Smooth muscle cell (in vitro differentiated cells): ENCODE results near the gene VWA8. TPM values are rescaled to one million over a fixed set of nuclear protein-coding genes. Genes with fewer than 3 reads are reported as not detected.
A peak's percentile ranks its signal among the peaks of the same experiment; 100 is the strongest.

ENCODE experiments used
- DNase-seq: peaks from one replicate; lab custom pipeline; 2025; ENCODE audit not compliant: unreplicated experiment; lab: John Stamatoyannopoulos, UW
- H2AFZ ChIP-seq: fragments of 200-600 bp; sonication (generic); 2 replicates; pipeline ENCODE4 v1.6.0; 2016; ENCODE audit warnings: antibody characterized with exemption, low read depth, mild to moderate bottlenecking
- H3F3A ChIP-seq: fragments of 200-600 bp; sonication (generic); 2 replicates; pipeline ENCODE4 v1.6.0; 2017; ENCODE audit warnings: antibody characterized with exemption, low read depth
- H3K27ac ChIP-seq: fragments of 200-600 bp; sonication (generic); 2 replicates; pipeline ENCODE4 v1.5.1; 2016; ENCODE audit warnings: low read depth, mild to moderate bottlenecking
- H3K27me3 ChIP-seq: fragments of 200-600 bp; sonication (generic); 2 replicates; pipeline ENCODE4 v1.6.1; 2016; ENCODE audit warnings: low read depth, mild to moderate bottlenecking
- H3K36me3 ChIP-seq: fragments of 200-600 bp; sonication (generic); 2 replicates; pipeline ENCODE4 v1.5.1; 2016; ENCODE audit warnings: low read depth
- H3K4me1 ChIP-seq: fragments of 200-600 bp; sonication (generic); 2 replicates; pipeline ENCODE4 v1.5.1; 2016; ENCODE audit warnings: low read depth
- H3K4me2 ChIP-seq: fragments of 200-600 bp; sonication (generic); 2 replicates; pipeline ENCODE4 v1.6.0; 2016; ENCODE audit warnings: mild to moderate bottlenecking
- H3K4me3 ChIP-seq: fragments of 200-600 bp; sonication (generic); 2 replicates; pipeline ENCODE4 v1.5.1; 2016; ENCODE audit warnings: mild to moderate bottlenecking
- H3K79me2 ChIP-seq: fragments of 200-600 bp; sonication (generic); 2 replicates; pipeline ENCODE4 v1.6.0; 2016; ENCODE audit warnings: low read depth, mild to moderate bottlenecking
- H3K9ac ChIP-seq: fragments of 200-600 bp; sonication (generic); 2 replicates; pipeline ENCODE4 v1.6.0; 2016; ENCODE audit warnings: low read depth
- H3K9me3 ChIP-seq: fragments of 200-600 bp; sonication (generic); replicated peaks from 2 replicates; pipeline ENCODE4 v1.5.1; 2016; ENCODE audit warnings: low read depth
- H4K20me1 ChIP-seq: fragments of 200-600 bp; sonication (generic); 2 replicates; pipeline ENCODE4 v1.6.0; 2016; ENCODE audit warnings: low read depth
- CTCF ChIP-seq: fragments of 200-600 bp; sonication (generic); IDR thresholded peaks from 2 replicates; pipeline ENCODE4 v1.5.1; 2017; ENCODE audit warnings: borderline replicate concordance, mild to moderate bottlenecking, antibody characterized with exemption; ENCODE audit not compliant: insufficient read depth, poor library complexity, severe bottlenecking
- WGBS: methylation state at CpG from one replicate; pipeline ENCODE4 v1.1.7; 2016; ENCODE audit warnings: low lambda C conversion rate; 5-methylcytosine and 5-hydroxymethylcytosine counted together
- polyA plus RNA-seq: library from polyadenylated mRNA; unstranded; fragments of >200 nt; fragmentation: Nextera tagmentation; extraction: Ambion mirVana; gene quantifications from 2 replicates; pipeline ENCODE4 v1.2.1, GENCODE V29; 2016
- total RNA-seq: library from RNA; depleted of rRNA; stranded (reverse); fragments of >200 nt; gene quantifications from 2 replicates; pipeline ENCODE4 v1.2.3, GENCODE V29; 2014

Gene VWA8
- total and polyA plus RNA-seq, 2 experiments from 2014 or later = 2.6 to 14.4 TPM

DNA sequence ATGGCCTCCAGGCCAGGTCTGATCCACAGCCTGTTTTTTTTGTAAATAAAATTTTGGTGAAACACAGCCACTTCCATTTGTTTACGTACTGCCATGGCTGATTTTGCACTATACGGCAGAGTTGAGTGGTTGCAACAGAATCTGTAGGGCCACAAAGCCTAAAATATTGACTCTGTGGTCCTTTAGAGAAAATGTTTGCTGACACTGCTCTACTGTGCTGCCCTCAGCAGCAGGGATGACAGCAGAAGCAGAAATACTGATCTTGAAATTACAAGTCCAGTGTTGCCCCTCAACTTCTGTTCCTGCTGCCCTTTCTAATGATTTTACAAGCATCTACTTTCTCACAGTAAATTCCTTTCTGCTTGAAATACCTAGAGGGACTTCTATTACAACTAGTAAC lies 258.4 kb downstream of the VWA8 start:
- H2AFZ ChIP-seq = no peak overlapping the region
- TF ChIP-seq CTCF = no peak
- H3K79me2 ChIP-seq = no peaks in the 10 kb centered on the region
- peaks cover 6% of the 10 kb centered on the region for H3K4me1 ChIP-seq
- H3K27ac ChIP-seq = no peak overlapping the region
- H3K9ac ChIP-seq = no peak overlapping the region
- DNase-seq = no peak
- no peaks in the 10 kb centered on the region for H3F3A ChIP-seq
- no peaks in the 10 kb centered on the region for H4K20me1 ChIP-seq
- H3K36me3 ChIP-seq = no peaks in the 10 kb centered on the region
- H3K27me3 ChIP-seq = no peaks in the 10 kb centered on the region
- no peak overlapping the region for H3K4me3 ChIP-seq
- WGBS = 77% methylated on average over 2 of the region's 2 CpGs
- no peaks in the 10 kb centered on the region for H3K9me3 ChIP-seq
- no peak overlapping the region for H3K4me2 ChIP-seq

GRCh38 chr13:41701676-41702075 lies 259.2 kb downstream of the VWA8 start:
- no peak for DNase-seq
- 93% methylated on average over 3 of the region's 3 CpGs for WGBS
- no peak for TF ChIP-seq CTCF
- no peaks in the 10 kb centered on the region for H3K79me2 ChIP-seq
- H3K4me3 ChIP-seq = no peak overlapping the region
- H3K27ac ChIP-seq = no peak overlapping the region
- no peaks in the 10 kb centered on the region for H3F3A ChIP-seq
- H3K9ac ChIP-seq = no peak overlapping the region
- no peaks in the 10 kb centered on the region for H4K20me1 ChIP-seq
- no peaks in the 10 kb centered on the region for H3K27me3 ChIP-seq
- no peak overlapping the region for H2AFZ ChIP-seq
- no peaks in the 10 kb centered on the region for H3K9me3 ChIP-seq
- H3K36me3 ChIP-seq = no peaks in the 10 kb centered on the region
- peak overlapping the region; percentile 14 for H3K4me2 ChIP-seq
- H3K4me1 ChIP-seq = peaks cover 6% of the 10 kb centered on the region

DNA sequence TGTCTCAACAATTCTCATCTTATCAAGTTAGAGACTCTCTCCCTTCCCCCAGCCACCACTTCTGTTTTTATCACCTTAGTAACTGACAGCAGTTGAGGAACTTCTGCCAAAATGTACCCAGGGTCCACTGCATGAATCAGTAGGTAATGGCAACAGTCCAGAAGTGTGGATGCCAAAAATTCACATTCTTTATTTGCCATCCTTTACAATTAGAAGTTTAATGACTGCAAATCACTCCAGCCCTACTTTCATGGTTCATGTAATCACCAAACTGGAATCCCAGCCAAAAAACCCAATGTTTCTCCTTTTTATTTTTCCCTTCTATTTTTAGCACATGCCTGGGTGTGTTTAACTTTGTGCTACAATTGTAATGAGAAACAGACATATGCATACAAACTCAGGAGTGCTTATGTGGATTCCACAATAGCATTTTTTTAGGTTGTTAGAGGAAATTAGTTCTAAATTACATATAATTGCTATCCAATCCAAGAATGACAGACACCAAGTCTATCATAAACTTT lies 260.1 kb downstream of the VWA8 start:
- H3K79me2 ChIP-seq = no peaks in the 10 kb centered on the region
- H3K4me3 ChIP-seq = no peak overlapping the region
- H3F3A ChIP-seq = no peaks in the 10 kb centered on the region
- no peaks in the 10 kb centered on the region for H3K27me3 ChIP-seq
- H3K4me2 ChIP-seq = peak overlapping the region; percentile 14
- DNase-seq = no peak
- no peak overlapping the region for H3K9ac ChIP-seq
- no peak overlapping the region for H2AFZ ChIP-seq
- TF ChIP-seq CTCF = no peak
- H3K9me3 ChIP-seq = no peaks in the 10 kb centered on the region
- no peaks in the 10 kb centered on the region for H3K36me3 ChIP-seq
- H3K27ac ChIP-seq = no peak overlapping the region
- no peaks in the 10 kb centered on the region for H4K20me1 ChIP-seq
- H3K4me1 ChIP-seq = peaks cover 12% of the 10 kb centered on the region

- no peak for TF ChIP-seq CTCF
- no peak overlapping the region for H3K27ac ChIP-seq
- 93% methylated on average over 1 of the region's 1 CpG for WGBS
- DNase-seq = no peak
- no peak overlapping the region for H3K4me2 ChIP-seq
- no peaks in the 10 kb centered on the region for H3K79me2 ChIP-seq
- no peaks in the 10 kb centered on the region for H4K20me1 ChIP-seq
- no peak overlapping the region for H3K9ac ChIP-seq
- H3F3A ChIP-seq = no peaks in the 10 kb centered on the region
- peaks cover 12% of the 10 kb centered on the region for H3K4me1 ChIP-seq
- no peaks in the 10 kb centered on the region for H3K27me3 ChIP-seq
- no peaks in the 10 kb centered on the region for H3K9me3 ChIP-seq
- no peak overlapping the region for H3K4me3 ChIP-seq
- no peak overlapping the region for H2AFZ ChIP-seq
- H3K36me3 ChIP-seq = no peaks in the 10 kb centered on the region
Measured at GRCh38 chr13:41699759-41700158, 261.1 kb downstream of the VWA8 start.
